ES-I3 (cell line): ENCODE results near the gene MAN1C1.
"Not testable (repeated sequence)": the region's sequence is repeated elsewhere in the genome, so short reads cannot be mapped to it uniquely, and the experiment has no call there.

Source experiments
- H3K36me3 ChIP-seq: 2 replicates; pipeline ENCODE4 v1.6.1; 2013; ENCODE audit warnings: mild to moderate bottlenecking, low read length, control low read depth, moderate library complexity; ENCODE audit not compliant: insufficient read depth
- H3K4me1 ChIP-seq: 2 replicates; pipeline ENCODE4 v1.6.1; 2013; ENCODE audit warnings: mild to moderate bottlenecking, control low read depth, low read length; ENCODE audit not compliant: insufficient read depth
- H3K9ac ChIP-seq: 2 replicates; pipeline ENCODE4 v1.6.1; 2013; ENCODE audit warnings: low read depth, mild to moderate bottlenecking, low read length, moderate library complexity
- H3K9me3 ChIP-seq: 2 replicates; pipeline ENCODE4 v1.6.1; 2013; ENCODE audit warnings: mild to moderate bottlenecking, low read length, moderate library complexity; ENCODE audit not compliant: control insufficient read depth, insufficient read depth

Gene MAN1C1

GRCh38 chr1:25626018-25626417 lies 9.4 kb downstream of the MAN1C1 start:
- no peaks in the 10 kb centered on the region for H3K4me1 ChIP-seq

GRCh38 chr1:25628741-25629421 lies 12.3 kb downstream of the MAN1C1 start:
- no peaks in the 10 kb centered on the region for H3K4me1 ChIP-seq
- H3K36me3 ChIP-seq = no peaks in the 10 kb centered on the region
- no peaks in the 10 kb centered on the region for H3K9me3 ChIP-seq
- H3K9ac ChIP-seq = no peak overlapping the region

More at GRCh38 chr1:25626018-25626417, 9.4 kb downstream of the MAN1C1 start:
- Histone ChIP-seq H3K36me3 (no peaks in the 10 kb centered on the region), H3K9me3 (no peaks in the 10 kb centered on the region), H3K9ac (no peak overlapping the region)

GRCh38 chr1:25629836-25630235 lies 13.2 kb downstream of the MAN1C1 start:
- Histone ChIP-seq H3K36me3 (no peaks in the 10 kb centered on the region), H3K9me3 (no peaks in the 10 kb centered on the region), H3K9ac (no peak overlapping the region), H3K4me1 (no peaks in the 10 kb centered on the region)

- H3K9ac ChIP-seq = no peak overlapping the region
- no peaks in the 10 kb centered on the region for H3K36me3 ChIP-seq
- no peaks in the 10 kb centered on the region for H3K4me1 ChIP-seq
- 0 out of 2 replicates have a peak, but pooled peaks cover 3% of the 10 kb centered on the region for H3K9me3 ChIP-seq
These were observed 15.3 kb downstream of the MAN1C1 start for GRCh38 chr1:25631750-25632485.

GRCh38 chr1:25634066-25634465 lies 17.5 kb downstream of the MAN1C1 start:
- Histone ChIP-seq H3K9me3 (0 out of 2 replicates have a peak, but pooled peaks cover 3% of the 10 kb centered on the region), H3K4me1 (no peaks in the 10 kb centered on the region), H3K9ac (no peak overlapping the region), H3K36me3 (no peaks in the 10 kb centered on the region)

- no peak overlapping the region for H3K9ac ChIP-seq
- H3K36me3 ChIP-seq = no peaks in the 10 kb centered on the region
- 0 out of 2 replicates have a peak, but pooled peaks cover 3% of the 10 kb centered on the region for H3K9me3 ChIP-seq
- H3K4me1 ChIP-seq = peaks cover 4% of the 10 kb centered on the region; the same call in 1 of the 2 replicates
These were observed 18.3 kb downstream of the MAN1C1 start for GRCh38 chr1:25634896-25635295.

- H3K9ac ChIP-seq, H3K9me3 ChIP-seq, H3K36me3 ChIP-seq: not testable (repeated sequence)
- H3K4me1 ChIP-seq = peaks cover 16% of the 10 kb centered on the region
These were observed 19.6 kb downstream of the MAN1C1 start for GRCh38 chr1:25636141-25636540.

- H3K36me3 ChIP-seq = no peaks in the 10 kb centered on the region
- no peaks in the 10 kb centered on the region for H3K9me3 ChIP-seq
- H3K9ac ChIP-seq = no peak overlapping the region
- peaks cover 23% of the 10 kb centered on the region for H3K4me1 ChIP-seq
These were observed 24.2 kb downstream of the MAN1C1 start for GRCh38 chr1:25640646-25641328.

GRCh38 chr1:25641329-25641725 lies 24.7 kb downstream of the MAN1C1 start:
- Histone ChIP-seq H3K4me1 (peaks cover 23% of the 10 kb centered on the region), H3K9me3 (no peaks in the 10 kb centered on the region), H3K9ac (no peak overlapping the region), H3K36me3 (no peaks in the 10 kb centered on the region)

- Histone ChIP-seq H3K4me1 (peaks cover 23% of the 10 kb centered on the region), H3K36me3 (no peaks in the 10 kb centered on the region), H3K9ac (no peak overlapping the region), H3K9me3 (no peaks in the 10 kb centered on the region)
These were observed 25.5 kb downstream of the MAN1C1 start for GRCh38 chr1:25641931-25642573.

- H3K9ac ChIP-seq = no peak overlapping the region
- no peaks in the 10 kb centered on the region for H3K9me3 ChIP-seq
- no peaks in the 10 kb centered on the region for H3K36me3 ChIP-seq
- H3K4me1 ChIP-seq = peaks cover 23% of the 10 kb centered on the region
These were observed 26.1 kb downstream of the MAN1C1 start for GRCh38 chr1:25642574-25643108.

- H3K4me1 ChIP-seq = peaks cover 23% of the 10 kb centered on the region
- no peaks in the 10 kb centered on the region for H3K36me3 ChIP-seq
- H3K9ac ChIP-seq = no peak overlapping the region
- no peaks in the 10 kb centered on the region for H3K9me3 ChIP-seq
These were observed 27.3 kb downstream of the MAN1C1 start for GRCh38 chr1:25643929-25644328.

- Histone ChIP-seq H3K4me1 (peaks cover 18% of the 10 kb centered on the region), H3K9me3 (no peaks in the 10 kb centered on the region), H3K36me3 (no peaks in the 10 kb centered on the region), H3K9ac (no peak overlapping the region)
These were observed 28.4 kb downstream of the MAN1C1 start for GRCh38 chr1:25644962-25645361.
